Stimulated activated CD4-positive, alpha-beta T cell treated with anti-CD3 and anti-CD28 coated beads, Interleukin-15, amount 100 ng/mL, for 24 hours (primary cell): ENCODE results near the gene RRM2.
A peak's percentile ranks its signal among the peaks of the same experiment; 100 is the strongest.

Experiments
- DNase-seq: peaks from one replicate; pipeline ENCODE4 v3.0.0-alpha.2; 2020

The RRM2 gene

DNA sequence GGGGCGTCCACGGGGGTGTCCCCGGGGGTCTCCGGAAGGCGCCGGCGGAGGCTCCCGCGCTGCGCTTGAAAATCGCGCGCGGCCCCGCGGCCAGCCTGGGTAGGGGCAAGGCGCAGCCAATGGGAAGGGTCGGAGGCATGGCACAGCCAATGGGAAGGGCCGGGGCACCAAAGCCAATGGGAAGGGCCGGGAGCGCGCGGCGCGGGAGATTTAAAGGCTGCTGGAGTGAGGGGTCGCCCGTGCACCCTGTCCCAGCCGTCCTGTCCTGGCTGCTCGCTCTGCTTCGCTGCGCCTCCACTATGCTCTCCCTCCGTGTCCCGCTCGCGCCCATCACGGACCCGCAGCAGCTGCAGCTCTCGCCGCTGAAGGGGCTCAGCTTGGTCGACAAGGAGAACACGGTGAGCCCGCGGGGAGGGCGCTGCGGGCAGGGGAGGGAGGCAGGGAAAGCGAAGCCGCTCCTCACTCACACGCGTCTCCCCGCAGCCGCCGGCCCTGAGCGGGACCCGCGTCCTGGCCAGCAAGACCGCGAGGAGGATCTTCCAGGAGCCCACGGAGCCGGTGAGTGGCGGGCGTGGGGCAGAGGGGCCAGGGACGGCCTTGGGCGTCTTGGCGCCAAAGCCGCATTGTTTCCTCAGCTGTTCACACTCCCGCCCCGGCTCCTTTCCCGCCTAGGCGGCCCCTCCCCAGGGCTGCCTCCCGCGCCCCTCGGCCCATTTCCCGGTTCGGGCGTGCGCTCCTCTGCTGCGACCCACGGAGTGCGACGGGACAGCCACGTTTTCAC is at the start of gene RRM2:
Gene RRM2 (plus strand): TSS at position 240 of the 781 bp plus-strand sequence. CDS start 60 bp downstream, at position 300.
- peak; percentile 98 for DNase-seq

DNA sequence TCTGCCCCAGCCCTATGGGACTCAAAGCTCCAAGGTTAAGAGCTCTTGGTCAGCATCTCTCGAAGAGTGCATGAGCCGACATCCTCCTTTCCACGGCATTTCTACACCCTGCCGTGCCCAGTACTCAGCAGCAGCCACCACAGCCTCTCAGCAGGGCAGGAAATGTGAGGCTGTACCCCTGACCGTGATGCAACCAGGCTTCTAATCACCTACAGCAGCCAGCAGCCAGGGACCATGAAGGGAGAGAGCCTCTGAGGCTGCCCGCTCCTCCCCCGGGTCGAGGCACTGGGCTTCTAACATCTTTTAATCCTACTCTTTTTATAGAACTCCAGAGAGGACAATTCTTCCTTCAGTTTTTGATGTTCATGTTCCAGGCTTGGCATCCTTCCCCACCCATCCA is 48.8 kb upstream of the RRM2 start:
- DNase-seq: no peak

DNA sequence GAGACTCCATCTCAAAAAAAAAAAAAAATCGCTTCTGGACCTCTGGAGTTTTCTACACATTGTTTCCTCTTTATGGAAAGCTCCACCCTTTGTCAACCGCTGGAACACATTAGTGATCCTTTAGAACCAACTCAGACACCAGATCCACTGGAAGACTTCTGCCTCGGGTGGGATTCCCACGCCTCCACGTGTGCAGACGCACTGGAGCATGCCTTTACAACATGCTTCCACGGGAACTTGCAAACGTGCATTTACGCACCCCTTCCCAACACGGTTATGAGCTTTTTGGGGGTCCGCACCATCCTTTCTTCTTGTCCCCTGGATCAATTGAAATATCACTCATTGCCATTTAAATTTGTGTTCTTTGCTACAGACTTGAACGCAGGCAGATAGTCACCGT is 47.4 kb upstream of the RRM2 start:
- DNase-seq: no peak

DNA sequence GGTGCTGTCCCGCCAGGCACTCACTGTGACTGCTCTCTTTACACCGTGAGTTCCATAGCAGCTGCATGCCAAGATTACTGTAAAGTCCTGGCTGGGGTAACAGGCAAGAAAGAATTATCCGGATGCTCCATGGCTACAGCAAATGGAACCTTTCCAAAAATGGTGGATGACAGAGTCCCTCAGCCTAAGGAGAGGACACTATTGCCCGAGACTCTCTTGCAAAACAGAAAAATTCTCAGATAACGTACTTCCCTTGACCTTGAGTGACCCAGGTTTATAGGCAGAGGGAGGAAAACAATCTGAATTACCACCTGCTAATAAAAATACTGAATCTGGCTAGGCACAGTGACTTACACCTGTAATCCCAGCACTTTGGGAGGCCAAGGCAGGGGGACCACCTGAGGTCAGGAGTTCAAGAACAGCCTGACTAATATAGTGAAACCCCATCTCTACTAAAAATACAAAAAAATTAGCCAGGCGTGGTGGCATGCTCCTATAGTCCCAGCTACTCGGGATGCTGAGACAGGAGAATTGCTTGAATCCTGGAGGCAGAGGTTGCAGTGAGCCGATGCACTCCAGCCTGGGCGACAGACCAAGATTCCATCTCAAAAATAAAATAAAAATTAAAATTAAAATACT is 46.8 kb upstream of the RRM2 start:
- DNase-seq: no peak

DNA sequence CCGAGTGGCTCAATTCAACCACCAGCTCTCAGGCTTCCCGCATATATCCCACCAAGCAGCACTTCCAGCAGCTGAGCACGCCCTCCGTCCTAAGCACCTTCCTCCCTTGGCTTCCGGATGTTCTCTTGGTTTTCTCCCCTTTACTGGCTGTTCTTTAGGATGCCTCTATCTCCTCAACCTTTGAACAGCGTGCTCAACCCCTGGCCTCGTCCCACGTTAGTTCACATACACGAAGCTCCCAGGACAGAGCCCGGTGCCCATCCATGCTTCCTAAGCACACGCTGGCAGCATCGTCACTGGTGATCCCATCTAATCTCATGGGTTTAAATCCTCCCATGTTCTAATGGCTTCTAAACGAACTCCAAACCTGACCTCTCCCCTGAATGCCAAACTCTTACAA is 46.0 kb upstream of the RRM2 start:
- DNase-seq: no peak

DNA sequence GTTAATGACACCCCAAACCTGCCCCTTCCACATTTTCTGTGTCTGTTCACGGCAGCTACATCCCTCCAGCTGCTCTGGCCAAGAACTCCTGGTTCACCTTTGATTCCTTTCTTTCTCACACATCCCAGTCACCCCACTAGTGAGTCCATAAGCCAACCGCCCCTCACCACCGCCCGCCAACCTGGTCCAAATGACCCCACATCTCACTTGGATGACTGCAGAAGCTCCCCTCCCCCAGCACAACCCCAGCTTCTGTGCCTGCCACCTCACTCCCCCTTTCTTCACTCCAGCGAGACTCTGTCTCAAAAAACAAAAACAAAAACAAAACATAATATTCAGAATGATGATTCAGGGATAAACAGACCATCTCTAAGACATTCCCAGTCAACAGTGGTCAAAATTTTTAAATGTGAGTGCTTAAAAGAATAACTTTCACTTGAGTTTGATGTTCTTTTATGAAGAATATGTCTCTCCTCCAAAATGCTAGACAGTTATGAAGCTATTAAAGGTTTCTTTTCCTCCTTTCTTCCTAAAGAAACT is 45.5 kb upstream of the RRM2 start:
- no peak for DNase-seq

DNA sequence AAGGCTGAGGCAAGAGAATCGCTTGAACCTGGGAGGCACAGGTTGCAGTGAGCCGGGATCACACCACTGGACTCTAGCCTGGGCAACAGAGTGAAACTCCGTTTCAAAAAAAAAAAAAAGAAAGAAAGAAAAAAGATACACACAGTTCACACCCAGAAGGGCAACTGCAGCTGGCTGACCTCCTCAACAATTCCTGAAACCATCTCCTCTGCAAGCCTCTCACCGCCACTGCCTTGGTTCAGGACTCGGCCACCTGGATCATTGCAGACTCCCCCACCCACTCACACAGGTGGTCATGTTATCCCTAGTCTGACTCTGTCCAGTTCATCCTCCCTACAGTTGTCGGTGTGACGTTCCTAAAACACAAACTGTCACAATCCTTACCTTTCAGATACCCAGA is 44.5 kb upstream of the RRM2 start:
- DNase-seq: no peak

DNA sequence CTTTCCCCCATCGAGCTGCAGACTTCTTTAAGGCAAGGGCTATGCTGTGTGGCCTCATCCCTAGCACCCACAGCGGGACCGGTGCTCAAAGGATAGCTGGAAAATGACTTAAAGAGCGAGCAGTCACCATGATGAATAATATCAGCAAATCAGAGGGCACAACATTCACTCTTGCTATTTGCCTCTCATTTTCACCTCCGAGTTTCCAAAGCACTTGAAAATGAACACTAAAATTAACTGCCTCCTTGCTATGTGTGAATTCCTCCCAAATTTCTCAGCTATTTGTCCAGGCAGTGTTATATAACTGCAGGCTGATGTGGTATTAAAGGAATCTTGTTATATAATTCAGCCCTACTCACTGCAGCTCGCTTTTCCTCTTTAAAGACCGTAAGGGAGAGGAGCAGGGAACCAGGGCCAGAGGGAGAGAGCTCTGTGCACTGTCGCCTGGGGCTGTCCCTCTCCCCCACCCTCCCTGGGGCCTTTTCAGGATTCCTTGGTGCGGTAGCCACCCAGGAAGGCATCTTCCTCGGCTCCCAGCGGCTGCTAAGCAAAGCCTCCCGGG is 43.8 kb upstream of the RRM2 start:
- no peak for DNase-seq

DNA sequence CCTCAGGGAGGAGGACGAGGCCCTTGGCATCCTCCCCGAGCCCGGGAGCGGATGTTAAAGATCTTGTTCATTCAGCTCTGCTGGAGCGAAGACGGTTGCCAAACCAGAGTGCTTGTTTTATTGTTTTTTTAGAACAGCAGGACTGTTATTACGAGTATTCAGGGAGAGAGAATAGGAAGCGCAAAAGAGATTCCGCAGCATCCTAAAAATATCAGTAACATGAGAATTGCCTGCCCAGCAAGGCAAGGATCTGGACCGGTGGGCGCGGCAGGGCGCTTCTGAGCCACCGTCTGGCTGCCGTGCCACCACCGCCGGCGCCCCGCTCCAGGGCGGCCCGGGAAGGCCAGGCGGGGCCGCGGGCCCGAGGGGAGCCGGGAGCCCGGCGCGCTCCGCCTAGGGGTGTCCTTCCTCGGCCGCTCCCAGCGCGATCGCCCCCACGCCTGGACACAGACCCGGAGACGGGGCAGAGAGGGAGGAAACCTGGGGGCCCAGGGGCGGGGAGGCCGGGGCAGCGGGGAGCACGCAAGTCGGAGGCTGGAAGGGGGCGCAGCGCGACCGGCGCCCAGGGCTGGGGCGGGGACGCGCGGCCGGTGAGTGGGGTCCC is 43.2 kb upstream of the RRM2 start:
- peak; percentile 34 for DNase-seq

DNA sequence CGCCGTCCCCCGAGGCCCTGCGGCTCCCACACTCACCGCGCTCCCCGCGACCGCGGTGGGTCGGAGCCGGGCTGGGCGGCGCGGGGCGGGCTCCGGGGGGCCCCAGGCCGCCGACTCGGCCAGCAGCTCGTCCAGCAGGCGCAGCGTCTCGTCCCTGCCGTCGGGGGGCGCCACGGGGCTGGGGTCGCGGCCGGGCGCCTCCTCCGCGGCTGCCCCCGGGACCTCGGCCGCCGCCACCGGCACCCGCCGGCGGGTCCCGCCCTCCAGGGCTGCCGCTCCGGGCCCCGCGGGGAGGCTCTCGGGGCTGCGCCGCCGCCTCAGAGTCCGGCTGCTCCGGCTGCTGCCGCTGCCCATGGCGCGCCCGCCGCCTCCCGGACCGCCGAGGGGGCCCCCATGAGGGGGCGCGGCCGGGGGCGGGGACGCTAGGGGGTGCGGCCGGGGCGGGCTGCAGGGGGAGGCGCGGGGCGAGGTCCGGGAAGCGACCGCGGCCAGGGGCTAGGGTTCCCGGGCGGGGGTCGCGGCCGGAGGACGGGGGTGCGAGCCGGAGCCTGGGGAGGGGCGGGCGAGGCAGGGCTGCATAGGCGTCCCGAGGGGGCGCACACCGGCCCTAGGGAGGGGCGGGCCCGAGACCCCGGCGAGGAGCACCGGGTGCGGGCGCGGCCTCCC is 42.5 kb upstream of the RRM2 start, which contains the start of gene CYS1:
Gene CYS1 (minus strand): TSS at position 542 of the 666 bp plus-strand sequence. CDS start 188 bp downstream, at position 354.
- DNase-seq: peak; percentile 27

DNA sequence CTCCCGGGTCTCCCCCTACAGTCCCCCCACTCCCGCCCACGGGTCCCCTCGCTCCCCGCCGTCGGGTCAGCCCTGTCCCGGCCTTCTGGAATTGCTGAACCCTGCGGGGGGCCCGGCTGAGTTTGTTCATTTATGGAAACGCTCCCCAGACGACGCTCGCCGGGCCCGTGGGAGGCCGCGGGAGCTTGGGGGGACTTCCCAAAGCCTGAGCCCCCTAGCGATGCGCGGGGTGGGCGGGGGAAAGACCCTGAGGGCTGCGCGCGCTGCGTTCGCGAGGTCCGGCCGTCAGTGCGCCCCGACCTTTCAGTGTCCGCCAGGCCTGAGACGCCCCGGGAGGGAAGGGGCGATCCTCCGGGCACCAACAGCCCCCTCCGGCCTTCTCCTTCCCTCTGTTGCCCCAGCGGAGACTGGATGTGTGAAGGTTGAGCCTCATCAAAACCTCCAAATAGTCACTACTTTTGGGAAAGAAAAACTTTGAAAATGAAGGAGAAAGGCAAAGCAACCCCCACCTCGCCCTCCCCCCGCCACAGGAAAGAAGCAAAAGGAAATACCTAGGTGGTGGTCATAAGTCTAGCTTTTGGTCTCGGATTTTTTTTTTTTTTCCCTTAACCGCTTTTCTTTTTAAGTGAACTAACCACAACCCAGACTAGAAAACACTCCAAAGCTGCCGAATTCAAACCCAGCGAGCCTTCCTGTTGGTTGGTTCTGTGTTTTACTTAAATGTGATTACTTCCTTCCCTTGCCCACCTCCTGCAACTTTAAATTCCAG is 41.8 kb upstream of the RRM2 start:
- peak; percentile 16 for DNase-seq

DNA sequence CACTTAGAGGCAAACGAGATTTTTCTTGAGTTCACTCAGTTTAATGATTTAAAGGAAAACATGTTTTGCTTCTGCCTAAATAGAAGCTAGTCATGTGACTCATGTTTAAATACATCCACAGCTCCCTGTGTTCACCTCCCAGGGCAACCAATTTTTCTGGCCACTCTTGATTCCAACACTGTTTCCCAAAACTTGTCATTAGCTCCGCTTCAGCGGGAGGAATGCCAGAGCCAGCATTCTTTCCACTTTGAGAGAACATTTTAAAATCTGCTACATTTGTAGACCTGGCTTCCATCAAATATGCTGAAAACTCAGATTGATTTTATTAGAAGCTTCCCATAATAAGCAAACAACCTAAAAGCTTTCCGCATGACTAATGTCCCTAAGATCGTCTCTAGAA is 39.5 kb upstream of the RRM2 start:
- DNase-seq: no peak

DNA sequence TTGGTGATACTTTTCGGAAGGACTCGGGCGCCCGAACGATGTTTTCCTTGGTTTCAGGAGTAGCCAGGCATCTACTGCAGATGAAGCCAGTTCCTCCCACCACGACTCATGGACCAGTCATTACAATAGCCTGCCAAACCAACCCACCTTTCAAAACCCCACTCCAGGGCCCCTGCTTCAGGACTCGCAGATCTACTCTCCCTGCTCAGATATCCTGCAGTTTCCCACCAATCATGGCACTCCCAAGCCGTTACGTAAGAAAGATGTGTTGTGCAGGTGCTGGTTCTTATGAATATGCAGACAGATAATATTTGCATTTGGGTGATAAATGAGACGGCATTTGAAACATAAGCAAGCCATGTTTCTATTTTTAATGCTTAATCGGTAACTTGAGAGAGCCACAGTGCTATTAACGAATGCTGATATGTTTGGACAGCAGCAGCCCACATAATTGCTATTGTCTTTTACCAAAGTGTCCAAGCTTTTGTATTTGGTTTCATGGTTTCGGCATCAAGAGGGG is 38.8 kb upstream of the RRM2 start:
- no peak for DNase-seq

DNA sequence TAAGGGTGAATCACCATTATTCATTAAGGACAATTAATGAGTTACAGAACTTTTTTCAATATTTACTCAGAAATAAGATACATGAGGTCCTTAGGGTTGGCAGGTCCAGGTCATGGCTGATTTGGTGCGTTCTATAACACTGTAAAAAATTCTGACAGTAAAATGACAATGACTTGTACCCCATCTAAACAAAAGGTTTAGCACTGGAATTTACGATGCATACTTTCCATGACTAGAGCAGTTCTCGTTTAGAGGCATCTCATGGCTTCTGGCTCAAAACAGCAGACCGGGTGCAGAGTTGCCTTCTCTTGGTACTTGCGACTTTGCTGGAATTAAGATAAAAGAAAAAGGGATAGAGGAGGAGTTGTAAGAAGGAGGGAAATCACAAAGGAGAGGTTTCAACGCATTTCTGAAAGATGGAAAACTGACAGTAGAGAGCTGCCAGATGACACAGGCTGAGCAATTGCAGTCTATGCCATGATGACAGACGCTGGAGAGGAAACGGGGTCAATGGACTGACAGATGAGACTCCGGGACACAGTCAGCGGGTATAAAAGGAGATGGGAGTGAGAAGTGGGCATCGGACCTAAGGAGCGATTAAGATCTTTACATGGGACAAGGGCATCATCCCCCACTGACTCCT is 38.2 kb upstream of the RRM2 start:
- DNase-seq: no peak

DNA sequence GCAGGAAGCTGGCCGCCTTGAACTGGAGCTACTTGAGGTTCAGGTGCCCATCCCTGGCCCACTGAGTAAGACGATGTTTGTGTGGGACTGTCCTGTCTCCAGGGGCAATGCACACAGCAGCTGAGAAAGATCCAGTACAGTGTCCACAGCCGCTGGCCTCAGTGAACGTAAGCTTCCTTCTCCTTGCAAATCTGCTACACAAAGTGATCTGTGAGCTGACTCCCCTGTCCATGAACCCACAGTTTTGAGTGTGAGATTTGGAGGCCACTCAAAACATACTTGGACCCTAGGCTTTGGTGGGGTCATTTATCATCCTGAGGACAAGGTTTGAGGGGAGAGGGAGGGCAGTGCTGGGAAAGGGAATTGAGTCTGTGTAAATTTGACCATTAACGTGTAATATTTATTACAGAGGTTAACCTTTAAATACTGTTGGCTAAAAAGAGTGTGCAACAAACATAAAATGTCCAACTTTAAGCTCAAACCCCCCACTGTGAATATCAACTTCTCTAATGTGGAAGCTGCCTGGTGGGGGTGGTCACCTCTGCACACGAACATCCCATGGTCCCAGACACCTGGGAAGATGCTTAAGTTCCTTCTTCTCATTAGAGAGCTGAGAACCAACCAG is 37.4 kb upstream of the RRM2 start:
- no peak for DNase-seq

DNA sequence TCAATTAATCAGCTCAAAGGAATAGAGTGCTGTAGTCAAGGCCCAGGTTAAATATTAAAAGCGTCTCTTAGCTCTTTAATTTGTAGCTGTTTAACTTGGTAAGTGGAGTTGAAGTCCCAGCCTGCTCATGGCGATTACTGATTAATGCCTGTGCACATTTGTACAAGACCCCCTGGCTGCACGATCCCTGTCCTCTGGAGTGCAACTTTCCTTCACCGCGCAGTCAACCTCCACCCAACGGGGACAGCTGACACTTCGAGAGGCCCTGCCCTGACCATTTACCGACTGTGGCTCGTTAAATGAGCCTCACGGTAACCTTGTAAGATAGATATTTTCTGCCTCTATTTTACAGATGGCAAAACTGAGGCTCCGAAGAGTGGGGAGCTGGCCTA is 36.9 kb upstream of the RRM2 start:
- no peak for DNase-seq

DNA sequence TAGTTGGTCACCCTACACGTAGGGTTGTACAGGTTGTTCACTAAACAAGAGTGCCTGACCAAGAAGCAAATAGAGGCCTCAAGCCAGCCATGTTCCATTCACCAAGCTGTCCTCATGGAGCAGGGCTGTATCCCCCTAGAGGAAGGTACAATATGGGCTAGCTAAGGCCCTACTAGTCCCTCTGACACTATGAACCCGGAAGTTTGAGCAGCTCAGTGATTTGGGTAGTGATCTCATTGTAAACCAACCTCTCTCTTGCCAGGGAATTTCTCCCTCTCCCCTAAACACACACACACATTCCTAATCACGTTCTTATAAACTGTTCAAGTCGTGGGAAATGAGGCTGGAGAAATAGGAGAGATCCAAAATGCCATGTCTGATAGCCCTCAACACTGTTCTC is 35.6 kb upstream of the RRM2 start:
- no peak for DNase-seq

DNA sequence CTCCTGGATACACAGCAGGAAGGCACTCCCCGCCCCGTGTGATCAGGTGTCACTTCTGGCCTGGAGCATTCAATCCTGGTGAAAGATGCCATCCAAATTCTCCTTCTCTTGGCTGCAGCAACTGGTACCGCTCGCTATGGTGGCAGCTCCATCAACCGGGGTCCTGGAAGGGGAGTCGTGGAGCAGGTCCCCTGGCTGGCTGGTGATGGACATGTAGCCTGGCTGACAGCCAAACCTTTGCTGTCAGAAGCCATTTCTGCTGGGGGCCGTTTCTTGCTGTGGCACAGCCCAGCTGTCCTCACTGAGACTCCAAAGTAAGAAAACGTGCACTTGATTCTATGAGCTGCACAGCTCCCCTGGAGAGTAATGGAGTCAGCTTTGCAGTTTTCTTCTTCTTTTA is 35.2 kb upstream of the RRM2 start:
- no peak for DNase-seq

DNA sequence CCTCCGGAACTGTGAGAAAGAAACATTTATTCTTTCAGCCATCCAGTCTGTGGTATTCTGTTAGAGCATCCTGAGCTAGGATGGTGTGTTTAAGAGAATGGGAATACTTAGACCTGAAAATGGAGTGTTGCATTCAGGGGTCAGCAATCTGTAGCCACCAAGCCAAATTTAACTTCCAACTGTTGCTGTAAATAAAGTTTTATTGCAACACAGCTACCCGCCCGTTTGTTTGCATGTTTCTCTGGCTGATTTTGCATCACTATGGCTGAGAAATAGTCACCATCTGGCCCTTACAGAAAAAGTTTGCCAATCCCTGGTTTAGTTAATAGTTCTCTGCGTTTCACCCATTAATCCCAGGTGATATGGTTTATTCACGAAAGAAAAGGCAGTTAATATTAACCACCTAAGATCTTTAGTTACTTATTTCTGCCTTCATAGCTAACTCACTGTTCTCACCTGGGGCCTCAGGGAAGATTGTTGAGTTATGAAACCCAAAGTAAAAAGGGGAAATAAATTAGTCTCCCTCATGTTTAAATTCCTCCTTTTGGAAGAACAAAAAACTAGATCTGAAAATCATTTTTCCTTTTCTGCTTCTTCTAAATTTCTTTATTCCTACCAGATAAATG is 32.9 kb upstream of the RRM2 start:
- DNase-seq: no peak

DNA sequence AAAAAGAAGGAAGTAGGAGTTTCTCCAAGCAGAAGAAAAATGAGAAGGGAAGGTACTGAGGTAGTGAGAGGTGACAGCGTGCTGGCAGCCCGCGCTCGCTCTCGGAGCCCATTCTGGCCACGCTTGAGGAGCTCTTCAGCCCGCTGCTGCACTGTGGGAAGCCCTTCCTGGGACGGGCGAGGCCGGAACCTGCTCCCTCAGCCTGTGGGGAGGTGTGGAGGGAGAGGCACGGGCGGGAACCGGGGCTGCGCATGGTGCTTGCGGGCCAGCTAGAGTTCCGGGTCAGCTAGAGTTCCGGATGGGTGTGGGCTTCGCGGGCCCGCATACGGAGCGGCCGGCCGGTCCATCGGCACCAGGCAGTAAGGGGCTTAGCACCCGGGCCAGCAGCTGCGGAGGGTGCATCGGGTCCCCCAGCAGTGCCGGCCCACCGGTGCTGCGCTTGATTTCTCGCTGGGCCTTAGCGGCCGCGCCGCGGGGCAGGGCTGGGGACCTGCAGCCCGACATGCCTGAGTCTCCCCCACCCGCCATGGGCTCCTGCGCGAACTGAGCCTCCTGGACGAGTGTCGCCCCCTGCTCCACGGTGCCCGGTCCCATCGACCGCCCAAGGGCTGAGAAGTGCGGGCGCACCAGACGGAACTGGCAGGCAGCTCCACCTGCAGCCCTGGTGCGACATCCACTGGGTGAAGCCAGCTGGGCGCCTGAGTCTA is 31.2 kb upstream of the RRM2 start:
- peak; percentile 35 for DNase-seq
